Measurements from ENCODE around the gene ROGDI. TPM values are rescaled to one million over a fixed set of nuclear protein-coding genes. Genes with fewer than 3 reads are reported as not detected.

The ROGDI gene
- polyA plus RNA-seq, 2 of the 4 experiments (the other 2 are of a cell fraction): 7.2 to 15.1 TPM

GRCh38 chr16:4766875-4767628, 35.4 kb downstream of the ROGDI start, which contains the start of gene ZNF500 (continued):
- TF ChIP-seq, protein P1, sequence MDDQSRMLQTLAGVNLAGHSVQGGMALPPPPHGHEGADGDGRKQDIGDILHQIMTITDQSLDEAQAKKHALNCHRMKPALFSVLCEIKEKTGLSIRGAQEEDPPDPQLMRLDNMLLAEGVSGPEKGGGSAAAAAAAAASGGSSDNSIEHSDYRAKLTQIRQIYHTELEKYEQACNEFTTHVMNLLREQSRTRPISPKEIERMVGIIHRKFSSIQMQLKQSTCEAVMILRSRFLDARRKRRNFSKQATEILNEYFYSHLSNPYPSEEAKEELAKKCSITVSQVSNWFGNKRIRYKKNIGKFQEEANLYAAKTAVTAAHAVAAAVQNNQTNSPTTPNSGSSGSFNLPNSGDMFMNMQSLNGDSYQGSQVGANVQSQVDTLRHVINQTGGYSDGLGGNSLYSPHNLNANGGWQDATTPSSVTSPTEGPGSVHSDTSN (IDR thresholded peaks at IDR 0.05): no peak
- TF ChIP-seq, protein P2, sequence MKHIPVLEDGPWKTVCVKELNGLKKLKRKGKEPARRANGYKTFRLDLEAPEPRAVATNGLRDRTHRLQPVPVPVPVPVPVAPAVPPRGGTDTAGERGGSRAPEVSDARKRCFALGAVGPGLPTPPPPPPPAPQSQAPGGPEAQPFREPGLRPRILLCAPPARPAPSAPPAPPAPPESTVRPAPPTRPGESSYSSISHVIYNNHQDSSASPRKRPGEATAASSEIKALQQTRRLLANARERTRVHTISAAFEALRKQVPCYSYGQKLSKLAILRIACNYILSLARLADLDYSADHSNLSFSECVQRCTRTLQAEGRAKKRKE (CRISPR knock-in tag; IDR thresholded peaks at IDR 0.05; ENCODE audit: low read depth): no peak
- TF ChIP-seq SREBF2 (IDR thresholded peaks at IDR 0.05): no peak
- no peak for TF ChIP-seq HEYL (CRISPR knock-in tag; IDR thresholded peaks at IDR 0.05)
- TF ChIP-seq MYC (IDR thresholded peaks at IDR 0.05; ENCODE audit: borderline replicate concordance, low read length): peak; percentile 58; the same call in 1 of the 2 replicates
- no peak for TF ChIP-seq ESRRA (IDR thresholded peaks at IDR 0.05; ENCODE audit: borderline replicate concordance, low read length)
- TF ChIP-seq ZNF302 (CRISPR knock-in tag; IDR thresholded peaks at IDR 0.05): no peak
- no peak for TF ChIP-seq POLR2AphosphoS2 (conservative IDR thresholded peaks at IDR 0.05; ENCODE audit: low read length)
- TF ChIP-seq BHLHE40 (IDR thresholded peaks at IDR 0.05; ENCODE audit: low read depth, low read length): no peak
- no peak for TF ChIP-seq HES2 (IDR thresholded peaks at IDR 0.05)
- TF ChIP-seq POLR2A (IDR thresholded peaks at IDR 0.05; ENCODE audit: low read length): peak; percentile 75
- TF ChIP-seq CHD2 (IDR thresholded peaks at IDR 0.05; ENCODE audit: low read length, partially characterized antibody): no peak
- no peak for TF ChIP-seq HDAC2 (IDR thresholded peaks at IDR 0.05)
- no peak for TF ChIP-seq EHMT2 (IDR thresholded peaks at IDR 0.05; ENCODE audit: low read depth)
- peak; percentile 30; the same call in 1 of the 2 replicates for TF ChIP-seq GATA3 (IDR thresholded peaks at IDR 0.05; ENCODE audit: borderline replicate concordance)
- peak; percentile 61; the same call in 1 of the 2 replicates for TF ChIP-seq KDM5A (IDR thresholded peaks at IDR 0.05)
- no peak for TF ChIP-seq JUNB (IDR thresholded peaks at IDR 0.05)
- no peak for TF ChIP-seq ZSCAN20 (CRISPR knock-in tag; IDR thresholded peaks at IDR 0.05)
- no peak for TF ChIP-seq EP300 (IDR thresholded peaks at IDR 0.05)
- TF ChIP-seq SMC3 (IDR thresholded peaks at IDR 0.05): no peak
- TF ChIP-seq, protein P3, sequence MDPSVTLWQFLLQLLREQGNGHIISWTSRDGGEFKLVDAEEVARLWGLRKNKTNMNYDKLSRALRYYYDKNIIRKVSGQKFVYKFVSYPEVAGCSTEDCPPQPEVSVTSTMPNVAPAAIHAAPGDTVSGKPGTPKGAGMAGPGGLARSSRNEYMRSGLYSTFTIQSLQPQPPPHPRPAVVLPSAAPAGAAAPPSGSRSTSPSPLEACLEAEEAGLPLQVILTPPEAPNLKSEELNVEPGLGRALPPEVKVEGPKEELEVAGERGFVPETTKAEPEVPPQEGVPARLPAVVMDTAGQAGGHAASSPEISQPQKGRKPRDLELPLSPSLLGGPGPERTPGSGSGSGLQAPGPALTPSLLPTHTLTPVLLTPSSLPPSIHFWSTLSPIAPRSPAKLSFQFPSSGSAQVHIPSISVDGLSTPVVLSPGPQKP (IDR thresholded peaks at IDR 0.05; ENCODE audit: low read depth, low read length): no peak
- TF ChIP-seq RARB (CRISPR knock-in tag; IDR thresholded peaks at IDR 0.05): no peak
- TF ChIP-seq, protein P4, sequence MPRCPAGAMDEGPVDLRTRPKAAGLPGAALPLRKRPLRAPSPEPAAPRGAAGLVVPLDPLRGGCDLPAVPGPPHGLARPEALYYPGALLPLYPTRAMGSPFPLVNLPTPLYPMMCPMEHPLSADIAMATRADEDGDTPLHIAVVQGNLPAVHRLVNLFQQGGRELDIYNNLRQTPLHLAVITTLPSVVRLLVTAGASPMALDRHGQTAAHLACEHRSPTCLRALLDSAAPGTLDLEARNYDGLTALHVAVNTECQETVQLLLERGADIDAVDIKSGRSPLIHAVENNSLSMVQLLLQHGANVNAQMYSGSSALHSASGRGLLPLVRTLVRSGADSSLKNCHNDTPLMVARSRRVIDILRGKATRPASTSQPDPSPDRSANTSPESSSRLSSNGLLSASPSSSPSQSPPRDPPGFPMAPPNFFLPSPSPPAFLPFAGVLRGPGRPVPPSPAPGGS (IDR thresholded peaks at IDR 0.05): peak; percentile 61; the same call in 1 of the 3 replicates
- TF ChIP-seq RCOR1 (IDR thresholded peaks at IDR 0.05; ENCODE audit: low read depth, low read length): no peak
- no peak for TF ChIP-seq TP53 (CRISPR knock-in tag; IDR thresholded peaks at IDR 0.05)
- TF ChIP-seq USF2 (IDR thresholded peaks at IDR 0.05): no peak
- TF ChIP-seq PHF8 (IDR thresholded peaks at IDR 0.05; ENCODE audit: borderline replicate concordance, low read depth): peak; percentile 89
- no peak for TF ChIP-seq ZFP36 (IDR thresholded peaks at IDR 0.05; ENCODE audit: borderline replicate concordance, partially characterized antibody)
- TF ChIP-seq RAD21 (conservative IDR thresholded peaks at IDR 0.05 in 1 of 2, IDR thresholded peaks at IDR 0.05 in 1 of 2): no peak
- no peak for TF ChIP-seq MAZ (IDR thresholded peaks at IDR 0.05; ENCODE audit: borderline replicate concordance, low read depth, low read length)
- peak; percentile 87 for TF ChIP-seq MAX (IDR thresholded peaks at IDR 0.05)

Data from A549 (cell line).